Mesothelial cell of epicardium (in vitro differentiated cells): ENCODE results near the gene PIM3. TPM values are rescaled to one million over a fixed set of nuclear protein-coding genes. Genes with fewer than 3 reads are reported as not detected.

Experiments
- DNase-seq, 2 experiments: peaks; one replicate each; pipeline ENCODE4 v3.0.0; 2021; ENCODE audit warnings: low spot score in 2 of 2; ENCODE audit not compliant: unreplicated experiment in 2 of 2
- H3K27ac Mint-ChIP-seq: 2 replicates; pipeline ENCODE4 v1.8.0; 2021; ENCODE audit warnings: mixed read lengths
- H3K27me3 Mint-ChIP-seq: 2 replicates; pipeline ENCODE4 v1.8.0; 2021; ENCODE audit warnings: low read depth, mixed read lengths
- H3K36me3 Mint-ChIP-seq: 2 replicates; pipeline ENCODE4 v1.8.0; 2021; ENCODE audit warnings: mixed read lengths
- H3K4me1 Mint-ChIP-seq: 2 replicates; pipeline ENCODE4 v1.8.0; 2021; ENCODE audit warnings: mixed read lengths
- H3K4me3 Mint-ChIP-seq: 2 replicates; pipeline ENCODE4 v1.8.0; 2021; ENCODE audit warnings: mild to moderate bottlenecking, moderate library complexity, mixed read lengths
- H3K9me3 Mint-ChIP-seq: 2 replicates; pipeline ENCODE4 v1.8.0; 2021; ENCODE audit warnings: mixed read lengths
- total RNA-seq: library from RNA; stranded (reverse); gene quantifications from 3 replicates; pipeline ENCODE4 v1.2.1, GENCODE V29; 2021
- TF ChIP-seq, protein P1 (sequence below): fragments of 200-600 bp; sonication (generic); IDR thresholded peaks from one replicate; pipeline ENCODE4 v1.5.0; 2021; ENCODE audit warnings: antibody characterized with exemption; ENCODE audit not compliant: unreplicated experiment

The PIM3 gene
- 57.5 to 62.5 TPM (median 59.8 TPM) in 3 replicates for total RNA-seq

DNA sequence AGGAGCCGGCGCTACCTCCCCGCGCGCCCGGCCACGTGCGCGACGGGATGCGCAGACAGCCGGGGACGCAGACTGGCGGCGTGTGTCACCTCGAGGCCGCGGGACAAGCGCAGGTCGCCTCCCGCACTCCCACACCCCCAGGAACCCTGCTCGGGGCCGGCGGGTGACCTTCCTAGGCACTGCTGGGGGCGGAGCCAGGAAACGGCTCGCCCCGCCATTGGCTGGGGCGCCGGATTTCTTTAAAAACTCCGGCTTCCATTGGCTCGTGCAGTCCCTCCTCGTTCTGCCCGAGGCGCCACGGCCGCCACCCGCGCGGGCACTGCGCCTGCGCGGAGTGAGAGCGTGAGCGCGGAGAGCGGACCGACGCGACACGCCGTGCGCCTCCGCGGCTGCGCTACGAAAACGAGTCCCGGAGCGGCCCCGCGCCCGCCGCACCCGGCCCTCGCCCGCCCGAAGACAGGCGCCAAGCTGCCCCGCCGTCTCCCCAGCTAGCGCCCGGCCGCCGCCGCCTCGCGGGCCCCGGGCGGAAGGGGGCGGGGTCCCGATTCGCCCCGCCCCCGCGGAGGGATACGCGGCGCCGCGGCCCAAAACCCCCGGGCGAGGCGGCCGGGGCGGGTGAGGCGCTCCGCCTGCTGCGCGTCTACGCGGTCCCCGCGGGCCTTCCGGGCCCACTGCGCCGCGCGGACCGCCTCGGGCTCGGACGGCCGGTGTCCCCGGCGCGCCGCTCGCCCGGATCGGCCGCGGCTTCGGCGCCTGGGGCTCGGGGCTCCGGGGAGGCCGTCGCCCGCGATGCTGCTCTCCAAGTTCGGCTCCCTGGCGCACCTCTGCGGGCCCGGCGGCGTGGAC, at the start of gene PIM3:
TSS of gene PIM3 (plus strand) at position 614 of the 846 bp plus-strand sequence. CDS start at position 790, 176 bp downstream.
- Mint-ChIP-seq H3K9me3 (no peaks in the 10 kb centered on the region), H3K4me1 (peaks cover 31% of the 10 kb centered on the region), H3K27ac (peak within 1 kb of the TSS; percentile 93), H3K36me3 (peaks cover 3% of the 10 kb centered on the region), H3K27me3 (no peaks in the 10 kb centered on the region), H3K4me3 (peak within 1 kb of the TSS; percentile 87)
- peak; percentile 83 to 94 for DNase-seq
- TF ChIP-seq, protein P1, sequence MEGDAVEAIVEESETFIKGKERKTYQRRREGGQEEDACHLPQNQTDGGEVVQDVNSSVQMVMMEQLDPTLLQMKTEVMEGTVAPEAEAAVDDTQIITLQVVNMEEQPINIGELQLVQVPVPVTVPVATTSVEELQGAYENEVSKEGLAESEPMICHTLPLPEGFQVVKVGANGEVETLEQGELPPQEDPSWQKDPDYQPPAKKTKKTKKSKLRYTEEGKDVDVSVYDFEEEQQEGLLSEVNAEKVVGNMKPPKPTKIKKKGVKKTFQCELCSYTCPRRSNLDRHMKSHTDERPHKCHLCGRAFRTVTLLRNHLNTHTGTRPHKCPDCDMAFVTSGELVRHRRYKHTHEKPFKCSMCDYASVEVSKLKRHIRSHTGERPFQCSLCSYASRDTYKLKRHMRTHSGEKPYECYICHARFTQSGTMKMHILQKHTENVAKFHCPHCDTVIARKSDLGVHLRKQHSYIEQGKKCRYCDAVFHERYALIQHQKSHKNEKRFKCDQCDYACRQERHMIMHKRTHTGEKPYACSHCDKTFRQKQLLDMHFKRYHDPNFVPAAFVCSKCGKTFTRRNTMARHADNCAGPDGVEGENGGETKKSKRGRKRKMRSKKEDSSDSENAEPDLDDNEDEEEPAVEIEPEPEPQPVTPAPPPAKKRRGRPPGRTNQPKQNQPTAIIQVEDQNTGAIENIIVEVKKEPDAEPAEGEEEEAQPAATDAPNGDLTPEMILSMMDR = no peak

DNA sequence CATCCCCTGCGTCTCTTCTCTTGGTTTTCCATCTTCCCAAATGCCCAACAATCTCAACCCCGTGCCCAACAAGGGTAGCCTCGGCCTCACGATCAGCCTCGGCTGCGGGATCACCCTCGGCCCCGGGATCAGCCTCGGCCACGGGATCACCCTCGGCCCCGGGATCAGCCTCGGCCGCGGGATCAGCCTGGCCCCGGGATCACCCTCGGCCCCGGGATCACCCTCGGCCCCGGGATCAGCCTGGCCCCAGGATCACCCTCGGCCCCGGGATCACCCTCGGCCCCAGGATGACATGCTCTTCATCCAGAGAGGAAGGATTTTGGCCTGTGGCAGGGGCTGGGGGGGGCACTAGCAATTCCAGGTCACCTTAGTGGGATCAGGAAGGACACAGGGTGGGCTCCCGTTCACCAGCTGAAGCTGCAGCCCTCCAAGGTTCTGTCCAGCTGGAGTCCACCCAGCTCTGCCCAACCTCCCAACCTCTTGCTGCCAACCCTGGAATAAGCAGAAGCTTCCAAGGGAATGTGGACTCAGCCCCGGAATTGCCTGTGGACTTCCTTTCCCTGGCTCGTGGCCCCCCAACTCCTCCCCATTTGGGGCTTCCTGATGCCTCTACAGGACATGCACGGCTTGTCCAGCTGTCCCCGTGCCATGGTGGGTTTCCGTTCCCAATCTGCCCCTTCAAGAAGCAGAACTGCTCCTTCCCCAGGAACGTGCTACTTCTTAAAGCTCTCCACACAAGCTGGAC, 48.5 kb upstream of the PIM3 start:
- Mint-ChIP-seq H3K27ac (no peak overlapping the region), H3K36me3 (peaks cover 17% of the 10 kb centered on the region), H3K27me3 (no peaks in the 10 kb centered on the region), H3K4me1 (no peaks in the 10 kb centered on the region), H3K4me3 (no peak overlapping the region), H3K9me3 (no peaks in the 10 kb centered on the region)
- DNase-seq = no peak
- TF ChIP-seq, protein P1 = no peak

DNA sequence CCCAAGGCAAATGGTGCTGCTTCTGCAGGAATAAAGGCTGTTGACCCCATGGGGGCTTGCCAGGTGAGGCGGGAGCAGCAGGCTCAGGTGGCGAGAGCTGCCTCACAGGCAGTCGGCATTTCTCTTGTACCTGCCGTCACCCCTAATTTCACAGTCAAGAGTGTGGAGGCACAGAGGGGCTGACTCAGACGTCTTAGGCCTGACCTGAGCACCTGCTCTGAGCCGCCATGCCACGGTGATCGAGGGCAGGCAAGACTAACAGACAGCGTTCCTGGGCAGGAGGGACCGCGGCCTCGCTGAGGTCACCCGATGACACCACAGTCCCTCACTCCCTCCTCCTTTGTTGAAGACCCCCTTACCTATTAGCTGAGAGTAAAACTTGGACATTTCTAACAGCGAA, 47.5 kb upstream of the PIM3 start:
- Mint-ChIP-seq H3K36me3 (peaks cover 10% of the 10 kb centered on the region), H3K9me3 (no peaks in the 10 kb centered on the region), H3K27me3 (no peaks in the 10 kb centered on the region), H3K4me3 (no peak overlapping the region), H3K4me1 (no peaks in the 10 kb centered on the region), H3K27ac (no peak overlapping the region)
- TF ChIP-seq, protein P1 = no peak
- DNase-seq = no peak

DNA sequence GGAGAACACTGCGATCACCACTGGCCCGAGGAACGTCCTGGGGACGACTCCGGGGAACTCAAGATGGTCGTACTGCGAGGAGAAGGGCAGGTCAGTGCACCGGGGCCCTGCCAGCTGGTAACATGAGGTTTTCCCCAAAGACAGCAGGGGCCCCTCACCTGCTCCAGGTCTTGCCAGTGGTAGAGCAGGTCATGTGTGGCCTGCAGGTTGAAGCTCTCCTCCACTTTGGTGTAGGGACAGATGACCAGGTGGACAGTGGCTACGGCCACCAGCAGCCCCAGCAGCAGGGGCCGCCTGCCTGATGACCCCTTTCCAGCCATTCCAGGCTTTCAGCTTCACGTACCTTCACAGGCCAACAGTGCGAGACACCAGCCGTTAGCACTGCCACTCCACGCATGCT, 47.1 kb upstream of the PIM3 start:
- H3K4me3 Mint-ChIP-seq = no peak overlapping the region
- TF ChIP-seq, protein P1 = no peak
- H3K36me3 Mint-ChIP-seq = peaks cover 9% of the 10 kb centered on the region
- no peaks in the 10 kb centered on the region for H3K4me1 Mint-ChIP-seq
- H3K9me3 Mint-ChIP-seq = no peaks in the 10 kb centered on the region
- DNase-seq = no peak
- H3K27ac Mint-ChIP-seq = no peak overlapping the region
- H3K27me3 Mint-ChIP-seq = no peaks in the 10 kb centered on the region

DNA sequence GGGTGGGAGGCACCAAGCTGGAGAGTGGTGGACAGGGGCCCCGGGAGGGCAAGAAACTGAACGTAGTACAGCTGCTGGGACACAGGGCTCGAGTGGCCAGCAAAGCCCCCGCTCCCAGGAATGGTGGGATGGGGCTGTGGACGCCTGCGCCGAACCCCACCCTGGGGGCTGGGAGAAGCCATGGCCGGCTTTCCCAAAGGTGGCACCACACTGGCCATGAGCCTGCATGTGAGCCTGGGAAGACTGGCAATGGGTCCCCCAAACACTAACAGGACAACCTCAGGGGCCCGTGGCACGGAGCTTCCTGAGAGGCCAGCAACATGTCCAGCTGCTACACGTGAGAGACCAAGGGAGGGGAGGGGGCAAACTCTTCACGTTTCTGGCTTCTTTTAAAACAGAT, 46.3 kb upstream of the PIM3 start:
- TF ChIP-seq, protein P1 = no peak
- no peaks in the 10 kb centered on the region for H3K4me1 Mint-ChIP-seq
- no peaks in the 10 kb centered on the region for H3K9me3 Mint-ChIP-seq
- H3K4me3 Mint-ChIP-seq = no peak overlapping the region
- no peak for DNase-seq
- H3K27ac Mint-ChIP-seq = no peak overlapping the region
- H3K27me3 Mint-ChIP-seq = no peaks in the 10 kb centered on the region
- peaks cover 8% of the 10 kb centered on the region for H3K36me3 Mint-ChIP-seq
